Testis (tissue), 2 donors: ENCODE results near the gene NUP42.

Source experiments
- CTCF ChIP-seq, 3 experiments: fragments of 450-650 bp in 2 of 3; fragments of 200-600 bp in 1 of 3; sonication (generic) in 1 of 3; IDR thresholded peaks; one replicate each; pipeline ENCODE4 v1.5.1; 2016 to 2019; ENCODE audit warnings: antibody characterized with exemption in 3 of 3, mild to moderate bottlenecking in 2 of 3, moderate library complexity in 1 of 3
- POLR2A ChIP-seq: fragments of 450-650 bp; IDR thresholded peaks from one replicate; pipeline ENCODE4 v1.6.1; 2017; ENCODE audit warnings: antibody characterized with exemption, mild to moderate bottlenecking, moderate library complexity

GRCh38 chr7:23200331-23200730, 18.5 kb downstream of the NUP42 start:
- no peak for TF ChIP-seq CTCF (IDR thresholded peaks at IDR 0.05)
- TF ChIP-seq POLR2A, result no peak
